HG03469 (cell line): ENCODE measurements around the gene SYTL5.
A peak's percentile ranks its signal among the peaks of the same experiment; 100 is the strongest.

ENCODE experiments used
- ATAC-seq: cut with Tn5 transposase; IDR thresholded peaks from one replicate; pipeline ENCODE4 v1.9.1; 2021; ENCODE audit warnings: mild to moderate bottlenecking, moderate library complexity, moderate number of reproducible peaks; ENCODE audit not compliant: unreplicated experiment

The SYTL5 gene

GRCh38 chrX:38087594-38087993 lies 81.2 kb downstream of the SYTL5 start:
- ATAC-seq: no peak

DNA sequence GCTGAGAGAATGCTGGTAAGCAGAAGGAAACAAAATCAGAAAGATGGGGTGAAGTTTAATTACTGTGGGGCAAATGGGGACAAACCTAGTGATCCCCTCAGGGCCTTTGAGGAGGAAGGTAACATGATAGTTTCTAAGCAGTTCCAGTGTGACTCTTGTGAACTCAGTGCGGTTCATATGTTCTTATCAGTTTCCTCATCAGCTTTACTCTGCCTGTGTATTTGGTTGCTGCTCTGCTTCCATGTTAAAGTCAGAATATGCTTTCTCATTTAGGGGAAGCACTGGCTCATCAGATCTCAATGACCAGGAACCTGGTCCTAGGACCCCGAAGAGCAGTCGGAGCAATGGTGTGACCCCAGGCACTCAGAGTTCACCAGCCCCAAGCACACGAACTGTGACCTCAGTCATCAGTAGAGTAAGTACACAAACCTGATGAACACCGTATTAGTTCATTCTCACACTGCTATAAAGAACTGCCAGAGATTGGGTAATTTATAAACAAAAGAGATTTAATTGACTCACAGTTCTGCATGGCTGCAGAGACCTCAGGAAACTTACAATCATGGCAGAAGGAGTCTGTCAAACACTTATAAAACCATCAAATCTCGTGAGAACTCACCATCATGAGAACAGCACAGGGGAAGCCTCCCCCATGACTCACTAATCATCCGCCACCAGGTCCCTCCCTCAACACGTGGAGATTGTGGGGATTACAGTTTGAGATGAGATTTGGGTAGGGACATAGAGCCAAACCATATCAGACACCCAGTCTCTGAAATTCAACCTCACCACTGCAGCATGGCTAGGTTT lies 83.0 kb downstream of the SYTL5 start:
- no peak for ATAC-seq

- no peak for ATAC-seq
Measured at GRCh38 chrX:38095971-38096529, 89.7 kb downstream of the SYTL5 start.

GRCh38 chrX:38099688-38100087 lies 93.3 kb downstream of the SYTL5 start:
- no peak for ATAC-seq

DNA sequence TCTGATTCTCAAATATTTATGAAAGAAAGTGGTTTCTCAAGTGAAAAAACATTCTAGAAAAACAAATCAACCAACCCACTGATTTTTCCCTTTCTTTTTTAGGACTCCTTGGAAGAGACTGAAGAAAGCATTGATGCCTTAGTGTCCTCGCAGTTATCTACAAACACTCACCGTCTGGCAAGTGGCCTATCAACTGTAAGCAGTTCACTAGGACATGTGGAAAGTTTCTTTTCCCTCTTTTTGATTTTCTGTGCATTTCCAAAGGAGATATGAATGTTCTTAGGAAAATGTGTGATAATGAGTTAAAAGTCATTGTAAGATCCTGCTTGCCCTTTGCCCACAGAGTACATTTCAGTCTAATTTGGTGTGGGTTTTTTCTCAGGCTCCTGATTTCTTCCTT lies 95.9 kb downstream of the SYTL5 start:
- ATAC-seq: no peak

GRCh38 chrX:38102875-38103274 lies 96.5 kb downstream of the SYTL5 start:
- no peak for ATAC-seq

DNA sequence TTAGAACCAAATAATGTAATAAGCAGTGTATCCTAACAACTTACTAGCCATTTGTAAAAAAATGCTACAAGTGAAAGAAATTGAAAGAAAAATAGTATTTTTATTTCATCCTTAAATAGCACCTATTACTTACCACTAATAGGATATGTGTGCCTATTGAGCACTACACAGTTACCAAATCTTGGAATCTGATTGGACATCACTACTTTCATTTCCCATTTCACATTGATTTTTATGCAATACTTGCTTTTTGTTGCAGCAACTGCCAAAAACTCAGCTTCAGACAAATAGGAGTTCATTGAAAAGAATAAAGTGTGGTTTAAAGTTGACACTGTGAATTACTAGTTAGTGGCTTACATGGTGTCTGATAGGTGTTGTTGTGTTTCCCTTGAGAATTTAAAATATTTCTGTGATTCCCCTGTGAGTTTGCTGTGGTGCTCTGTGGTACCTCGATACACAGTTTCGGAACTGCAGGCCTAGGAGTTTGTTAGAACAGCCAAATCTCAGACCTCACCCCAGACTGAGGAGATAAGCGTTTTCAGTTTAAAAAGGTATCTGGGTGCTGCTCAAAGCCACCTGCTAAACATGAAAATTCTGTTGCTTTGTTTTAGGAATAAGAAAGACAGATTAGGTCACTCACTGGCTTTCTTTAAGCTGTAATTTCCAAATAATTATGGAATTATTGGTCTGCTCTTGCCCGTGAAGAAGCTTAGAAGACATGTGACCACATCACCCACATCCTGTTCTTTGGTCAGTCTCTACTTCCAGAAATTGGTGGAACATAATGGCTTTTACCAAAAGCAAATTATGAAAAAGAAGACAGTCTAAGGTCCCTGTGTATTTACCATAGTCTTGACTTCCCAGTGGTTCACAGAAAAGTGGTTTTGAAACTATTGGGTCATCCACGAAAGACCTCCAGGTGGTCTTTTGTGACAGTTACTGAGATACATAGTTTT lies 97.8 kb downstream of the SYTL5 start:
- peak; percentile 78 for ATAC-seq

DNA sequence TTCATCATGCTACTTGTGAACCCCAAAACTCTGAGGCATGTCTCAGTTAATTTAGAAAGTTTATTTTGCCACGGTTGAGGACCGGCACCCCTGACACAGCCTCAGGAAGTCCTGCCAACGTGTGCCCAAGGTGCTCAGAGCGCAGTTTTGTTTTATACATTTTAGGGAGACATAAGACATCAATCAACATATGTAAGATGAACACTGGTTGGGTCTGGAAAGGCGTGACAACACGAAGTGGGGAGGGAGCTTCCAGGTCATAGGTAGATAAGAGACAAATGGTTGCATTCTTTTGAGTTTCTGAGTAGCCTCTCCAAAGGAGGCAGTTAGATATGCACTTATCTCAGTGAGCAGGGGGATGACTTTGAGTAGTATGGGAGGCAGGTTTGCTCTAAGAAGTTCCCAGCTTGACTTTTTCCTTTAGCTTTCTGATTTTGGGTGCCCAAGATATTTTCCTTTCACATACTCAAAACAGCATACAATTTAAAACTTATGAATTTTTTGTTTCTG lies 98.9 kb downstream of the SYTL5 start:
- no peak for ATAC-seq

GRCh38 chrX:38106991-38107655 lies 100.8 kb downstream of the SYTL5 start:
- ATAC-seq: no peak

- no peak for ATAC-seq
Measured at GRCh38 chrX:38108364-38108763, 102.0 kb downstream of the SYTL5 start.

- ATAC-seq: no peak
Measured at GRCh38 chrX:38109042-38109898, 102.9 kb downstream of the SYTL5 start.

- no peak for ATAC-seq
Measured at GRCh38 chrX:38110231-38110630, 103.9 kb downstream of the SYTL5 start.

DNA sequence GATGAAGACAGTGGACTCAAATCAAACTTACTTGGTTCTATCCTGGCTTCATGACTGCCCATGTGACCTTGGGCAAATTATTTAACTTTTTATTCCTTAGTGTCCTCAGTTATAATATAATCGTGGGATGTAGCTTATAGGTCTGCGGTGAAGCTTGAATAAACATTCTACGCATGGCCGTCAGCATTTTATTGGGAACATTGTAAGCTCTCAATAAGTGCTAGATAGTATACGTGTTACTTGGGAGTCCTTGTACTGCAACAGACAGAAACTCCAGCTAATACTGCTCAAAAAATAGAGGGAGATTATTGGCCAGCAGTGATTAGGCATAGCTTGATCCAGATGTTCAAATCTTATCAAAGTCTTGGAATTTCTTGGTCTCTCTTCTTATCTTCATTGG lies 104.8 kb downstream of the SYTL5 start:
- no peak for ATAC-seq

DNA sequence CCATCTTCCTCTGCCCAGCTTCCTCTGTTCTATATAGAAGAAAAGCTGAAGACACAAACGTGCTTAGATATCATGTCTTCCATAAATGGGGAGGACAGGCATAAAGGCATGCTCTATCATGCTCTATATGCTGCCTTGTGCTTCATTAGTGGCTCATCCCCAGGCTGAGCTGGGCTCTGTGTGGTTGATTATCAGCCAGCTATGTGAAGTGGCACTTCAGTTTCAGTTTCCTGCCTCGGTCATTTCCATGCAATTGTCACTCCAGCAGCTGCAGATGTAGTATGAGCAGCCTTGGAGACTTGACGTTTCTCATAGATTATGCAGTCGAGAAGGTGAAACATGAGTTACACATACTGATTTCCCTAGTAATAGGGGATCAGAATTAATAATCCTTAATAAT lies 106.2 kb downstream of the SYTL5 start:
- ATAC-seq: no peak

DNA sequence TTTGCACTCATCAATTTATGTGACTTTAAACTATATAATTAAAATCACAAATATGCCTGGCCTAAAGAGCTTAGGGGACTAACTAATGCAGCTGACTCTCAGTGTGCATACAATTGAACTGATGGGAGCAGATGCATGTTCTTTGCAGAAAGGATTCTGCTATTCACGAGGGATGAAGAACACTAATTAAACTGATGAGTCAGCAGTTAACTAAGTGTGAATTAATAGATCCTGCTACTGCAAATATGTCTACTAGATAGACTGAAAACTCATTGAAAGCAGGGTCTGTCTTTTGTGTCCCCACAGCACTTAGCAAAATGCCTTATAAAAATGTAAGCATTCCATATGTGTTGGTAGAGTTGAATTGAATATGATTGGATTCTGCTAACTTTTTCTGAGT lies 110.4 kb downstream of the SYTL5 start:
- no peak for ATAC-seq

- no peak for ATAC-seq
Measured at GRCh38 chrX:38117485-38117884, 111.1 kb downstream of the SYTL5 start.

DNA sequence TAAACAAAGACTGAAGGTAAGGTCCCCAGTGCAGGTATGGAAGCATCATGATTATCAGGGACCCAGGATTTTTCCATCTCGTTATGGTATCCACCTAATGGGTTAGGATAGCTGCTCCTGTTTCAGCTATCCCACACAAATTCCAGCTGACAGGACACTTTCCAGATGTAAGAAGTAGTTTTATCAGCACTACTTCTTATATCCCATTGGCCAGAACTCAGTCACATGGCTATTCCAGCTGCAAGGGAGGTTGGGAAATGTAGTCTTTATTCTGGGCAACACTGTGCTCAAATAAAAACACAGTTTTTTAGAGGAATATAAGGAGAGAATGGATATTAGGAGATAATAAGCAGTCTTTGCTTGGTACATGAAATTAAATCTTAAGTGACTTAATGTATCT lies 117.6 kb downstream of the SYTL5 start:
- no peak for ATAC-seq

DNA sequence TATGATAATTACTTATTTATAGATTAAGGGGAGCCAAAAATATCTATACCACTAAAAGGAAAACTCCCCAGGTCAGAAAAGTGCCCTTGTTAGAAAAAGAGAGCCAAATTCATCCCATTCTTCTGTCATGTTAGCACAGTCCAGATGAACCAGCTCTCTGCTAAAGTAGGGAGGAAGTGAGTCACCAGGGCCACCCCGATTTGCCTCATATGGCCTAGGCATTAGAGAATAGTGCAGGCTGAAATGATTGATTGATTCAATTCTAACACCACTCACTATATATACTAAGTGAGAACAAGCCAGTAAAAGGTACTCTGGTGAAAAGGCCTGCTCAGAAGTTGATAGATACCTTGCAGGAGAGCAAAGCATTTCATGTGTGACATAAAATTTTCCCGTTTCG lies 119.8 kb downstream of the SYTL5 start:
- no peak for ATAC-seq

DNA sequence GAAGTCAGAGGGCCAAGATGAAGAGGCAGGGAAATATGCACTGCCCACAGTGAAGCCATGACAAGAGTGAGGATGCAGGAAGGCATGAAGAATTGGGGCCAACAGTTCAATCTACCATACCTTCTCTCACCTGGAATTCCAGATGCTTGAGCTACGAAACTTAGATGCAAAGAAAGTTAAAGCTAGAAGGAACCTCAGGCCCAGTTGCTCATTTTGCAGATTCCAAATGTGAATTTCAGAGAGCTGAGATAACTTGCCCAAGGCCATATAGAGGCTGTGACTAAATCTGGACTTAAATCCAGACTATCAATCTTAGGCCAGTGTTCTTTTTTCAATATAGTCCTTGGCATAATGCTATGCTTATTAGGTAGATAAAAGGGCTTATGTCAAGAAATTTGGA lies 121.6 kb downstream of the SYTL5 start:
- no peak for ATAC-seq

DNA sequence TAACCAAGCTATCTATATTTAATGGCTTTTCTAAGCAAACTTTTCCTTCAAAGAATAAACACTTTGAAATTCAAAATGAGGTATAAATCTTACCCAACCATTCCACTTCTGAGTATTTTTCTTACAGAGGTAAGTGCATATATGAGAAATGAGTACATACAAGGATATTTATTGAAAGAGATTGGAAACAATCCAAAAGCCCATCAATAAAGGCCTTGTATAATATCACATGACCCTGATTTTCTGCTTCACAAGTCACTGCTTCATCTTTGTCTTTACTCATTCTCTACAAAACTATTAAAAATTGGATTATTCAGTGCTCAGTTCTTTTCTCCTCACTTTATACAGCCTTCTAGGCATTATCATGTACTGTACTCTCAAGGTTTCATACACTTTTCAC lies 123.0 kb downstream of the SYTL5 start:
- no peak for ATAC-seq
